ENCODE results near the gene IFIT2.

- no peak for TF ChIP-seq CTCF (IDR thresholded peaks at IDR 0.05)
- no peak for TF ChIP-seq POLR2A (IDR thresholded peaks at IDR 0.05)
Observed at GRCh38 chr10:89343089-89343767, 41.4 kb downstream of the IFIT2 start.
